ENCODE results near the gene CBARP. TPM values are rescaled to one million over a fixed set of nuclear protein-coding genes. Genes with fewer than 3 reads are reported as not detected.

CBARP gene
- polyA plus RNA-seq, 1 of the 3 experiments (the other 2 are of a cell fraction), result 5.1 TPM

DNA sequence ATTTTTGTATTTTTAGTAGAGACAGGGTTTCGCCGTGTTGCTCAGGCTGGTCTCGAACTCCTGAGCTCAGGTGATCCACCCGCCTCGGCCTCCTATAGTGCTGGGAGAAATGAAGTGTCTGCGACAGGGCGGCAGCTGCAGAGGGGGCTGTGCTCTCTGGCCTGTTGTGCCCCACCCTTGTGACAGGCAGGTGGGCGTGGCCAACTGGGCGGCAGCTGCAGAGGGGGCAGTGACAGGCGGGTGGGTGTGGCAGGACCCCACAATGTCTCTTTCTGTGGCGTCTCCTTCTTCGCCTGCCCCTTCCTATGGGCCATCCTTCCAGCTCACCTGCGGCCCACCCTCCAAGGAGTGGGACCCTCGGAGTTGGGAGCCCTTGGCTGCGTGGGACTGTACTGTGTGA lies 20.4 kb downstream of the CBARP start:
- H3K79me2 ChIP-seq (ENCODE audit: insufficient read depth), result peaks cover 83% of the 10 kb centered on the region
- H3K4me2 ChIP-seq, result no peak overlapping the region
- ChIA-PET POLR2A (no interaction called here), CTCF (interaction anchor here (0.7 to 7.0 kb wide), 9 partner anchors 8 to 295 kb away, joined by 3 to 43 read pairs (median 7); partner anchors contain the start of genes ATP5F1D and CBARP)
- H3K4me1 ChIP-seq (ENCODE audit: control insufficient read depth in 1 of 2, insufficient read depth in 2 of 2, low read depth in 1 of 2, low read length in 1 of 2), result peaks cover 28 to 39% of the 10 kb centered on the region in 2 experiments; a peak in 3 of 4 replicates
- no peaks in the 10 kb centered on the region for H3K9me3 ChIP-seq
- H3K27me3 ChIP-seq (ENCODE audit: insufficient read depth), result no peaks in the 10 kb centered on the region
- no peak for DNase-seq
- H3K36me3 ChIP-seq (replicated peaks in 1 of 2; ENCODE audit: control insufficient read depth in 1 of 2, insufficient read depth in 2 of 2, low read length in 1 of 2), result peaks cover 0 to 18% of the 10 kb centered on the region in 2 experiments
- TF ChIP-seq RCOR1 (IDR thresholded peaks at IDR 0.05; ENCODE audit: low read length), result no peak
- TF ChIP-seq TCF12 (IDR thresholded peaks at IDR 0.05), result no peak
- TF ChIP-seq FOXJ3 (CRISPR knock-in tag; IDR thresholded peaks at IDR 0.05), result no peak
- no peak for TF ChIP-seq EP300 (IDR thresholded peaks at IDR 0.05; ENCODE audit: borderline replicate concordance in 1 of 2, low read depth in 1 of 2, low read length in 1 of 2)
- TF ChIP-seq, protein P1, sequence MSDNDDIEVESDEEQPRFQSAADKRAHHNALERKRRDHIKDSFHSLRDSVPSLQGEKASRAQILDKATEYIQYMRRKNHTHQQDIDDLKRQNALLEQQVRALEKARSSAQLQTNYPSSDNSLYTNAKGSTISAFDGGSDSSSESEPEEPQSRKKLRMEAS (IDR thresholded peaks at IDR 0.05; ENCODE audit: low read depth), result no peak
- TF ChIP-seq RFX5 (IDR thresholded peaks at IDR 0.05; ENCODE audit: low read length), result no peak
- no peak for TF ChIP-seq POLR2AphosphoS5 (IDR thresholded peaks at IDR 0.05; ENCODE audit: low read depth, low read length)
- TF ChIP-seq MXI1 (IDR thresholded peaks at IDR 0.05; ENCODE audit: low read depth, low read length), result no peak
- TF ChIP-seq, protein P2, sequence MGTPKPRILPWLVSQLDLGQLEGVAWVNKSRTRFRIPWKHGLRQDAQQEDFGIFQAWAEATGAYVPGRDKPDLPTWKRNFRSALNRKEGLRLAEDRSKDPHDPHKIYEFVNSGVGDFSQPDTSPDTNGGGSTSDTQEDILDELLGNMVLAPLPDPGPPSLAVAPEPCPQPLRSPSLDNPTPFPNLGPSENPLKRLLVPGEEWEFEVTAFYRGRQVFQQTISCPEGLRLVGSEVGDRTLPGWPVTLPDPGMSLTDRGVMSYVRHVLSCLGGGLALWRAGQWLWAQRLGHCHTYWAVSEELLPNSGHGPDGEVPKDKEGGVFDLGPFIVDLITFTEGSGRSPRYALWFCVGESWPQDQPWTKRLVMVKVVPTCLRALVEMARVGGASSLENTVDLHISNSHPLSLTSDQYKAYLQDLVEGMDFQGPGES (IDR thresholded peaks at IDR 0.05; ENCODE audit: low read depth, low read length), result no peak
- TF ChIP-seq TAF1 (IDR thresholded peaks at IDR 0.05; ENCODE audit: borderline replicate concordance, low read depth, low read length), result no peak
- TF ChIP-seq, protein P3, sequence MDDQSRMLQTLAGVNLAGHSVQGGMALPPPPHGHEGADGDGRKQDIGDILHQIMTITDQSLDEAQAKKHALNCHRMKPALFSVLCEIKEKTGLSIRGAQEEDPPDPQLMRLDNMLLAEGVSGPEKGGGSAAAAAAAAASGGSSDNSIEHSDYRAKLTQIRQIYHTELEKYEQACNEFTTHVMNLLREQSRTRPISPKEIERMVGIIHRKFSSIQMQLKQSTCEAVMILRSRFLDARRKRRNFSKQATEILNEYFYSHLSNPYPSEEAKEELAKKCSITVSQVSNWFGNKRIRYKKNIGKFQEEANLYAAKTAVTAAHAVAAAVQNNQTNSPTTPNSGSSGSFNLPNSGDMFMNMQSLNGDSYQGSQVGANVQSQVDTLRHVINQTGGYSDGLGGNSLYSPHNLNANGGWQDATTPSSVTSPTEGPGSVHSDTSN (IDR thresholded peaks at IDR 0.05), result no peak
- TF ChIP-seq, protein P4, sequence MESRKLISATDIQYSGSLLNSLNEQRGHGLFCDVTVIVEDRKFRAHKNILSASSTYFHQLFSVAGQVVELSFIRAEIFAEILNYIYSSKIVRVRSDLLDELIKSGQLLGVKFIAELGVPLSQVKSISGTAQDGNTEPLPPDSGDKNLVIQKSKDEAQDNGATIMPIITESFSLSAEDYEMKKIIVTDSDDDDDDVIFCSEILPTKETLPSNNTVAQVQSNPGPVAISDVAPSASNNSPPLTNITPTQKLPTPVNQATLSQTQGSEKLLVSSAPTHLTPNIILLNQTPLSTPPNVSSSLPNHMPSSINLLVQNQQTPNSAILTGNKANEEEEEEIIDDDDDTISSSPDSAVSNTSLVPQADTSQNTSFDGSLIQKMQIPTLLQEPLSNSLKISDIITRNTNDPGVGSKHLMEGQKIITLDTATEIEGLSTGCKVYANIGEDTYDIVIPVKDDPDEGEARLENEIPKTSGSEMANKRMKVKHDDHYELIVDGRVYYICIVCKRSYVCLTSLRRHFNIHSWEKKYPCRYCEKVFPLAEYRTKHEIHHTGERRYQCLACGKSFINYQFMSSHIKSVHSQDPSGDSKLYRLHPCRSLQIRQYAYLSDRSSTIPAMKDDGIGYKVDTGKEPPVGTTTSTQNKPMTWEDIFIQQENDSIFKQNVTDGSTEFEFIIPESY (IDR thresholded peaks at IDR 0.05; ENCODE audit: borderline replicate concordance, low read depth), result no peak
- TF ChIP-seq, protein P5, sequence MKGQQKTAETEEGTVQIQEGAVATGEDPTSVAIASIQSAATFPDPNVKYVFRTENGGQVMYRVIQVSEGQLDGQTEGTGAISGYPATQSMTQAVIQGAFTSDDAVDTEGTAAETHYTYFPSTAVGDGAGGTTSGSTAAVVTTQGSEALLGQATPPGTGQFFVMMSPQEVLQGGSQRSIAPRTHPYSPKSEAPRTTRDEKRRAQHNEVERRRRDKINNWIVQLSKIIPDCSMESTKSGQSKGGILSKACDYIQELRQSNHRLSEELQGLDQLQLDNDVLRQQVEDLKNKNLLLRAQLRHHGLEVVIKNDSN (IDR thresholded peaks at IDR 0.05; ENCODE audit: borderline replicate concordance, low read depth), result no peak
- no peak for TF ChIP-seq RAD21 (IDR thresholded peaks at IDR 0.05; ENCODE audit: low read length)
- TF ChIP-seq MEF2A (IDR thresholded peaks at IDR 0.05; ENCODE audit: borderline replicate concordance, low read depth), result no peak
- TF ChIP-seq ELF1 (IDR thresholded peaks at IDR 0.05), result no peak
- TF ChIP-seq EZH2phosphoT487 (IDR thresholded peaks at IDR 0.05; ENCODE audit: borderline replicate concordance, low read depth), result no peak
- TF ChIP-seq FOXM1 (IDR thresholded peaks at IDR 0.05; ENCODE audit: low read depth), result no peak
- TF ChIP-seq NRF1 (IDR thresholded peaks at IDR 0.05; ENCODE audit: low read depth, low read length), result no peak
- TF ChIP-seq, protein P6, sequence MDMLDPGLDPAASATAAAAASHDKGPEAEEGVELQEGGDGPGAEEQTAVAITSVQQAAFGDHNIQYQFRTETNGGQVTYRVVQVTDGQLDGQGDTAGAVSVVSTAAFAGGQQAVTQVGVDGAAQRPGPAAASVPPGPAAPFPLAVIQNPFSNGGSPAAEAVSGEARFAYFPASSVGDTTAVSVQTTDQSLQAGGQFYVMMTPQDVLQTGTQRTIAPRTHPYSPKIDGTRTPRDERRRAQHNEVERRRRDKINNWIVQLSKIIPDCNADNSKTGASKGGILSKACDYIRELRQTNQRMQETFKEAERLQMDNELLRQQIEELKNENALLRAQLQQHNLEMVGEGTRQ (IDR thresholded peaks at IDR 0.05; ENCODE audit: borderline replicate concordance, low read depth, low read length), result no peak
- 0 out of 4 replicates have a peak overlapping the region, but pooled peaks of 1 of the 2 experiments have one; percentile 90 for H3K27ac ChIP-seq (ENCODE audit: low read depth in 2 of 2, low read length in 1 of 2)
- no peak overlapping the region for H3K9ac ChIP-seq
- no peak overlapping the region for H3K4me3 ChIP-seq (ENCODE audit: low read depth in 2 of 2, low read length in 1 of 2)
- 97% methylated on average over 11 of the region's 15 CpGs for WGBS (ENCODE audit: low lambda C conversion rate)
- H3K9me2 ChIP-seq, result no peaks in the 10 kb centered on the region
- no peak overlapping the region for H2AFZ ChIP-seq (ENCODE audit: low read depth)
- peaks cover 39% of the 10 kb centered on the region for H3F3A ChIP-seq (replicated peaks; ENCODE audit: insufficient read depth)
- H4K20me1 ChIP-seq (ENCODE audit: insufficient read depth), result 0 out of 2 replicates have a peak, but pooled peaks cover 13% of the 10 kb centered on the region

All from SK-N-SH (cell line).